SK-N-SH (cell line): Measurements from ENCODE around the gene HOXA6. TPM values are rescaled to one million over a fixed set of nuclear protein-coding genes. Genes with fewer than 3 reads are reported as not detected.

Source experiments
- CTCF ChIA-PET: fragments of 300-600, 350-600 bp; formaldehyde crosslinking; extraction: SDS; loops from one replicate; lab custom pipeline; 2021; lab: Yijun Ruan, JAX
- POLR2A ChIA-PET: fragments of 350-600 bp; sonication (Branson Sonifier 250); formaldehyde crosslinking; extraction: SDS; loops from one replicate; lab custom pipeline; 2020; ENCODE audit warnings: antibody characterized with exemption, inconsistent platforms; lab: Yijun Ruan, JAX
- DNase-seq: peaks from one replicate; pipeline ENCODE4 v3.0.0; 2012
- H2AFZ ChIP-seq: fragments of 200-600 bp; sonication (generic); 2 replicates; pipeline ENCODE4 v1.8.1; 2016; ENCODE audit warnings: antibody characterized with exemption, mild to moderate bottlenecking, low read depth
- H3F3A ChIP-seq: fragments of 200-600 bp; sonication (generic); replicated peaks from 2 replicates; pipeline ENCODE3; 2016; ENCODE audit warnings: antibody characterized with exemption, mild to moderate bottlenecking; ENCODE audit not compliant: insufficient read depth
- H3K27ac ChIP-seq, 2 experiments: fragments of 200-500 bp in 1 of 2; fragments of 200-600 bp in 1 of 2; sonication (Bioruptor generic) in 1 of 2; sonication (generic), shearing (Covaris generic) in 1 of 2; 2 replicates each; pipeline versions ENCODE4 v1.5.1 to v1.6.1; 2014 to 2016; ENCODE audit warnings: low read depth in 2 of 2, inconsistent platforms in 1 of 2, low read length in 1 of 2, mild to moderate bottlenecking in 1 of 2, mixed read lengths in 1 of 2
- H3K27me3 ChIP-seq: fragments of 200-600 bp; sonication (generic), shearing (Covaris generic); 2 replicates; pipeline ENCODE4 v1.6.1; 2016; ENCODE audit warnings: mixed run types; ENCODE audit not compliant: insufficient read depth
- H3K36me3 ChIP-seq, 2 experiments: fragments of 200-500 bp in 1 of 2; fragments of 200-600 bp in 1 of 2; sonication (Bioruptor generic) in 1 of 2; sonication (generic) in 1 of 2; replicated peaks in 1 of 2; 2 replicates each; pipeline versions ENCODE3 to v1.5.1; 2014 to 2016; ENCODE audit warnings: low read length in 1 of 2, mild to moderate bottlenecking in 1 of 2; ENCODE audit not compliant: insufficient read depth in 2 of 2, control insufficient read depth in 1 of 2
- H3K4me1 ChIP-seq, 2 experiments: fragments of 200-500 bp in 1 of 2; fragments of 200-600 bp in 1 of 2; sonication (Bioruptor generic) in 1 of 2; sonication (generic), shearing (Covaris generic) in 1 of 2; 2 replicates each; pipeline versions ENCODE4 v1.5.1 to v1.6.1; 2014 to 2016; ENCODE audit warnings: low read depth in 1 of 2, low read length in 1 of 2, mixed run types in 1 of 2; ENCODE audit not compliant: insufficient read depth in 2 of 2, control insufficient read depth in 1 of 2
- H3K4me2 ChIP-seq: fragments of 200-600 bp; sonication (generic), shearing (Covaris generic); 2 replicates; pipeline ENCODE4 v1.6.1; 2017; ENCODE audit warnings: mixed run types
- H3K4me3 ChIP-seq, 2 experiments: fragments of 200-500 bp in 1 of 2; fragments of 200-600 bp in 1 of 2; sonication (Bioruptor generic) in 1 of 2; sonication (generic), shearing (Covaris generic) in 1 of 2; 2 replicates each; pipeline versions ENCODE4 v1.5.1 to v1.8.1; 2014 to 2016; ENCODE audit warnings: low read depth in 2 of 2, inconsistent platforms in 1 of 2, low read length in 1 of 2, mild to moderate bottlenecking in 1 of 2, mixed read lengths in 1 of 2, moderate library complexity in 1 of 2
- H3K79me2 ChIP-seq: fragments of 200-600 bp; sonication (generic); 2 replicates; pipeline ENCODE4 v1.8.1; 2017; ENCODE audit warnings: mild to moderate bottlenecking; ENCODE audit not compliant: insufficient read depth
- H3K9ac ChIP-seq: fragments of 200-600 bp; sonication (generic); 2 replicates; pipeline ENCODE4 v1.6.1; 2017; ENCODE audit warnings: mixed run types
- H3K9me2 ChIP-seq: fragments of 200-600 bp; sonication (generic); 2 replicates; pipeline ENCODE4 v1.6.1; 2017; ENCODE audit warnings: mixed run types
- H3K9me3 ChIP-seq: fragments of 200-600 bp; sonication (generic); 2 replicates; pipeline ENCODE4 v1.6.1; 2017; ENCODE audit warnings: mixed run types, mild to moderate bottlenecking, moderate library complexity
- H4K20me1 ChIP-seq: fragments of 200-600 bp; sonication (generic); 2 replicates; pipeline ENCODE4 v1.6.1; 2017; ENCODE audit warnings: mild to moderate bottlenecking, mixed run types; ENCODE audit not compliant: insufficient read depth
- ELF1 ChIP-seq: IDR thresholded peaks from 2 replicates; pipeline ENCODE4 v1.4.0; 2012
- EZH2phosphoT487 ChIP-seq: fragments of 200-600 bp; sonication (generic); IDR thresholded peaks from 2 replicates; pipeline ENCODE4 v1.6.1; 2017; ENCODE audit warnings: low read depth, mixed run types, mild to moderate bottlenecking, antibody characterized with exemption, moderate library complexity, borderline replicate concordance
- GABPA ChIP-seq: IDR thresholded peaks from 2 replicates; pipeline ENCODE4 v1.4.0; 2012; ENCODE audit warnings: low read depth, mild to moderate bottlenecking
- JUND ChIP-seq: IDR thresholded peaks from 2 replicates; pipeline ENCODE4 v1.4.0; 2012
- MXI1 ChIP-seq: IDR thresholded peaks from 2 replicates; pipeline ENCODE4 v1.6.1; 2012; ENCODE audit warnings: mild to moderate bottlenecking, low read depth, low read length, improper control_type of control experiment
- RAD21 ChIP-seq: IDR thresholded peaks from 2 replicates; pipeline ENCODE4 v1.6.1; 2012; ENCODE audit warnings: mild to moderate bottlenecking, low read length
- RFX5 ChIP-seq: IDR thresholded peaks from 2 replicates; pipeline ENCODE4 v1.6.1; 2012; ENCODE audit warnings: mild to moderate bottlenecking, improper control_type of control experiment, low read length
- SIN3A ChIP-seq: IDR thresholded peaks from 2 replicates; pipeline ENCODE4 v1.6.1; 2012; ENCODE audit warnings: low read depth, mild to moderate bottlenecking, low read length, moderate library complexity, borderline replicate concordance
- WGBS: methylation state at CpG from one replicate; pipeline ENCODE4 v1.1.6; 2017; ENCODE audit warnings: low lambda C conversion rate; 5-methylcytosine and 5-hydroxymethylcytosine counted together
- polyA plus RNA-seq, 3 experiments: library from polyadenylated mRNA; depleted of rRNA; stranded (reverse); fragments of >200 nt; gene quantifications; 2 replicates each; pipeline ENCODE4 v1.2.3, GENCODE V29; 2012
- TF ChIP-seq, protein P1 (sequence below): IDR thresholded peaks from 2 replicates; pipeline ENCODE4; 2012
- TF ChIP-seq, protein P2 (sequence below): IDR thresholded peaks from 2 replicates; pipeline ENCODE4 v1.6.1; 2012; ENCODE audit warnings: mild to moderate bottlenecking, low read depth, low read length, moderate library complexity

Gene HOXA6
- polyA plus RNA-seq, 1 of the 3 experiments (the other 2 are of a cell fraction) = not detected

DNA sequence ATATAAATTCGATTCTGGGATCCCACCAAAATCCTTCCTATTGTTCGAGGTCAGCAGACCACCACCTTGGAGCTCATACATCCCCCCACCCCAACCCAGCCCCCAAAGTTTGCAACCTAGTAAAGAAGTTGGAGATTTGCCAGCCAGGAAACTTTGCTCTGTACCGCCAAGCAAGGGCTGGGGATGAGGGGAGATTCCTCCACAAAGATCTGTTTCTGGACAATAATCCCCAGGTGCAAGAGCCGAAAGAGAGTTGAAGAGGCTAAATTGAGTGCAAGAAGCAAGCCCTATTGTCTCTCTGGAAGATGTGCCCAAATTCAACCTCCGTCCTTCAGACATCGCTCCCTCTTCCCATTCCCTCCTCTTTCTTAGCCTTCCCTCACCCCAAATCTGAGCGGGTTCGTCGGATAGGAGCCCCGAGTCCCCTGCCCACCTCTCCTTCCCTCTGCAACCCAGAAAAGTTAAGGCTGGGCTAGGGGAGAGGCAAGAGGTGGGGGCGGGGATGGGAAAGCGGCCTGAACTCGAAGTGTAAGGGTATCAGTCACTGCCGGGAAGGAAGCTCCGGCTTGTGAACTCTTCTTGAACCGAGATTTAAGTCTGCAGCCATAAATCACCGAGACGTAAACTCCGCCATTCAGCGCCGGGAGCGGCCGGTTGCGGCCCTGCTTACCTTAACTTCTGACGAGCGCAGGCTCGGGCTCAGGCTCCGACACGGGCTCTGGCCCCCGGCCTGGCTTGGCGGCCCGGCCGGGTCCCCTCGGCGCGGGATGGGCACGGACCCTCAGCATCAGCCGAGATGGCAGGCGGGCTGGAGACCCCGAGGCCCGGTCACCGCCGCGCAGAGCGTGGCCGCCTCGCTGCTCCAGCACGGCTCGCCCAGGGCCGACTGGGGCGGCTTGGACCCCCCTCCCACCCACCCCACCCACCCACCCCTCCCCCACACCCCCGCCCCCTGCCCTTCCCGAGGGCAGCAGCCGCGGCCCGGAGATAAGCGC lies 34.3 kb downstream of the HOXA6 start:
- Histone ChIP-seq H3K27me3 (peaks cover 94% of the 10 kb centered on the region), H3K9me3 (no peaks in the 10 kb centered on the region), H3K4me2 (no peak overlapping the region), H3K36me3 (no peaks in the 10 kb centered on the region), H2AFZ (no peak overlapping the region), H3F3A (peaks cover 5% of the 10 kb centered on the region), H3K9ac (no peak overlapping the region), H4K20me1 (no peaks in the 10 kb centered on the region), H3K79me2 (no peaks in the 10 kb centered on the region), H3K9me2 (no peaks in the 10 kb centered on the region), H3K4me3 (no peak overlapping the region), H3K27ac (no peak overlapping the region), H3K4me1 (no peaks in the 10 kb centered on the region; a peak in 1 of 4 replicates)
- ChIA-PET CTCF (interaction anchor here (1.1 kb wide), 1 partner anchor 35 kb away, joined by 3 read pairs; no protein-coding TSS in a partner anchor), POLR2A (no interaction called here)
- DNase-seq = peak; percentile 56
- 3% methylated on average over 21 of the region's 57 CpGs for WGBS
- peak; percentile 89; the same call in 1 of the 2 replicates for TF ChIP-seq EZH2phosphoT487
- TF ChIP-seq MXI1 = no peak
- TF ChIP-seq ELF1 = no peak
- no peak for TF ChIP-seq RAD21

DNA sequence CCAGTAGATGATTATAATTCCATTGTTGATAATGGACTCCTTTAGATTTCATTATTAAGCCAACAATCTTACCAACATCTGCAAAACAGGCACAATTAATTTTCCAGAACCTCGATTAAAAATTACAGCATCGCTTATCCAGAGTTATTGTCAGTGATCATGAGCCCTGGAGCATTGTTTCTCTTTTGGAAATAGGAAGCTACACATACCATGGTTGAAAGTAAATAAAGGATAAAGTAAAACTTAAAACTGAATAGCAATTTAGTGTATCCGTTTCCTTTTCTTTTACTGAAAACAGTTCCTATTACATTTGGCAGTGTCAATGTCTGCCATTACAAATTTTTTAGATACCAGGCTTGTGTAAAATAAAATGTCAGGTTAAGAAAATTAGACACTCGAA lies 35.2 kb downstream of the HOXA6 start:
- no peaks in the 10 kb centered on the region for H3K9me3 ChIP-seq
- no peak overlapping the region for H3K4me2 ChIP-seq
- DNase-seq = no peak
- no peak overlapping the region for H3K27ac ChIP-seq
- ChIA-PET CTCF (interaction anchor here (1.1 kb wide), 1 partner anchor 36 kb away, joined by 3 read pairs; no protein-coding TSS in a partner anchor), POLR2A (no interaction called here)
- no peak overlapping the region for H3K9ac ChIP-seq
- H4K20me1 ChIP-seq = no peaks in the 10 kb centered on the region
- H3K4me3 ChIP-seq = no peak overlapping the region
- 6% methylated on average over 4 of the region's 4 CpGs for WGBS
- TF ChIP-seq RFX5 = no peak
- TF ChIP-seq, protein P1, sequence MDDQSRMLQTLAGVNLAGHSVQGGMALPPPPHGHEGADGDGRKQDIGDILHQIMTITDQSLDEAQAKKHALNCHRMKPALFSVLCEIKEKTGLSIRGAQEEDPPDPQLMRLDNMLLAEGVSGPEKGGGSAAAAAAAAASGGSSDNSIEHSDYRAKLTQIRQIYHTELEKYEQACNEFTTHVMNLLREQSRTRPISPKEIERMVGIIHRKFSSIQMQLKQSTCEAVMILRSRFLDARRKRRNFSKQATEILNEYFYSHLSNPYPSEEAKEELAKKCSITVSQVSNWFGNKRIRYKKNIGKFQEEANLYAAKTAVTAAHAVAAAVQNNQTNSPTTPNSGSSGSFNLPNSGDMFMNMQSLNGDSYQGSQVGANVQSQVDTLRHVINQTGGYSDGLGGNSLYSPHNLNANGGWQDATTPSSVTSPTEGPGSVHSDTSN = no peak
- TF ChIP-seq JUND = no peak
- TF ChIP-seq, protein P2, sequence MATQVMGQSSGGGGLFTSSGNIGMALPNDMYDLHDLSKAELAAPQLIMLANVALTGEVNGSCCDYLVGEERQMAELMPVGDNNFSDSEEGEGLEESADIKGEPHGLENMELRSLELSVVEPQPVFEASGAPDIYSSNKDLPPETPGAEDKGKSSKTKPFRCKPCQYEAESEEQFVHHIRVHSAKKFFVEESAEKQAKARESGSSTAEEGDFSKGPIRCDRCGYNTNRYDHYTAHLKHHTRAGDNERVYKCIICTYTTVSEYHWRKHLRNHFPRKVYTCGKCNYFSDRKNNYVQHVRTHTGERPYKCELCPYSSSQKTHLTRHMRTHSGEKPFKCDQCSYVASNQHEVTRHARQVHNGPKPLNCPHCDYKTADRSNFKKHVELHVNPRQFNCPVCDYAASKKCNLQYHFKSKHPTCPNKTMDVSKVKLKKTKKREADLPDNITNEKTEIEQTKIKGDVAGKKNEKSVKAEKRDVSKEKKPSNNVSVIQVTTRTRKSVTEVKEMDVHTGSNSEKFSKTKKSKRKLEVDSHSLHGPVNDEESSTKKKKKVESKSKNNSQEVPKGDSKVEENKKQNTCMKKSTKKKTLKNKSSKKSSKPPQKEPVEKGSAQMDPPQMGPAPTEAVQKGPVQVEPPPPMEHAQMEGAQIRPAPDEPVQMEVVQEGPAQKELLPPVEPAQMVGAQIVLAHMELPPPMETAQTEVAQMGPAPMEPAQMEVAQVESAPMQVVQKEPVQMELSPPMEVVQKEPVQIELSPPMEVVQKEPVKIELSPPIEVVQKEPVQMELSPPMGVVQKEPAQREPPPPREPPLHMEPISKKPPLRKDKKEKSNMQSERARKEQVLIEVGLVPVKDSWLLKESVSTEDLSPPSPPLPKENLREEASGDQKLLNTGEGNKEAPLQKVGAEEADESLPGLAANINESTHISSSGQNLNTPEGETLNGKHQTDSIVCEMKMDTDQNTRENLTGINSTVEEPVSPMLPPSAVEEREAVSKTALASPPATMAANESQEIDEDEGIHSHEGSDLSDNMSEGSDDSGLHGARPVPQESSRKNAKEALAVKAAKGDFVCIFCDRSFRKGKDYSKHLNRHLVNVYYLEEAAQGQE = no peak
- TF ChIP-seq GABPA = no peak
- no peak for TF ChIP-seq SIN3A
- H3K79me2 ChIP-seq = no peaks in the 10 kb centered on the region
- peaks cover 94% of the 10 kb centered on the region for H3K27me3 ChIP-seq
- H3K36me3 ChIP-seq = no peaks in the 10 kb centered on the region
- no peaks in the 10 kb centered on the region for H3K9me2 ChIP-seq
- H3K4me1 ChIP-seq = no peaks in the 10 kb centered on the region; a peak in 1 of 4 replicates
- H2AFZ ChIP-seq = no peak overlapping the region
- peaks cover 5% of the 10 kb centered on the region for H3F3A ChIP-seq
